GM18505 (cell line): ENCODE data around the gene STX5.
A peak's percentile ranks its signal among the peaks of the same experiment; 100 is the strongest.

ENCODE experiments used
- ATAC-seq: cut with Tn5 transposase; IDR thresholded peaks from one replicate; pipeline ENCODE4 v1.9.1; 2021; ENCODE audit not compliant: unreplicated experiment
- POLR2A ChIP-seq: IDR thresholded peaks from 4 replicates; pipeline ENCODE4 v1.6.1; 2011; ENCODE audit warnings: borderline replicate concordance; ENCODE audit not compliant: insufficient read depth, insufficient read length; ENCODE audit errors: extremely low read depth

The STX5 gene

GRCh38 chr11:62796281-62796680 is 35.6 kb downstream of the STX5 start:
- no peak for ATAC-seq
- TF ChIP-seq POLR2A: no peak

- no peak for ATAC-seq
- TF ChIP-seq POLR2A: no peak
Measured at GRCh38 chr11:62794201-62794775, 37.6 kb downstream of the STX5 start.

GRCh38 chr11:62792202-62792575 is 39.7 kb downstream of the STX5 start:
- ATAC-seq: peak; percentile 6
- TF ChIP-seq POLR2A: no peak

GRCh38 chr11:62791501-62792201 is 40.2 kb downstream of the STX5 start, which contains the start of gene TMEM223:
Gene TMEM223 (minus strand): TSS chr11:62792006. CDS start chr11:62791994, 12 bp downstream.
- peak; percentile 93 for TF ChIP-seq POLR2A
- peak; percentile 62 for ATAC-seq

- TF ChIP-seq POLR2A: no peak
- ATAC-seq: no peak
Measured at GRCh38 chr11:62789576-62789975, 42.3 kb downstream of the STX5 start.

- no peak for TF ChIP-seq POLR2A
- no peak for ATAC-seq
Measured at GRCh38 chr11:62788991-62789390, 42.9 kb downstream of the STX5 start.

- ATAC-seq: peak; percentile 56
- TF ChIP-seq POLR2A: peak; percentile 98
Measured at GRCh38 chr11:62787005-62787759, 44.7 kb downstream of the STX5 start, which contains the start of gene TMEM179B. Gene TMEM179B (plus strand): TSS chr11:62787402. CDS start chr11:62787432, 30 bp downstream.

- peak; percentile 65 for ATAC-seq
- TF ChIP-seq POLR2A: no peak
Measured at GRCh38 chr11:62786318-62787004, 45.4 kb downstream of the STX5 start.

GRCh38 chr11:62782753-62783152 is 49.1 kb downstream of the STX5 start:
- no peak for ATAC-seq

GRCh38 chr11:62778441-62778840 is 53.4 kb downstream of the STX5 start:
- TF ChIP-seq POLR2A: no peak
- no peak for ATAC-seq

More at GRCh38 chr11:62782753-62783152, 49.1 kb downstream of the STX5 start:
- no peak for TF ChIP-seq POLR2A

- no peak for ATAC-seq
- no peak for TF ChIP-seq POLR2A
Measured at GRCh38 chr11:62777389-62777788, 54.5 kb downstream of the STX5 start.

GRCh38 chr11:62775646-62776045 is 56.2 kb downstream of the STX5 start:
- no peak for ATAC-seq
- no peak for TF ChIP-seq POLR2A

GRCh38 chr11:62774407-62774806 is 57.4 kb downstream of the STX5 start:
- no peak for ATAC-seq
- no peak for TF ChIP-seq POLR2A
